ENCODE data around the gene FIZ1.

The FIZ1 gene

GRCh38 chr19:55624109-55625003 is 25.0 kb upstream of the FIZ1 start, which contains the start of gene ZNF784:
Gene ZNF784 (minus strand): TSS chr19:55624566. CDS start chr19:55624561, 5 bp downstream.
- Histone ChIP-seq H3K36me3 (ENCODE audit: control insufficient read depth, insufficient read depth, low read length) (no peaks in the 10 kb centered on the region), H3K4me3 (ENCODE audit: low read length) (peak within 1 kb of the TSS; percentile 80), H3K4me1 (ENCODE audit: control insufficient read depth, insufficient read depth, low read length) (no peaks in the 10 kb centered on the region), H3K27me3 (ENCODE audit: control insufficient read depth, insufficient read depth, low read length) (no peaks in the 10 kb centered on the region), H3K27ac (ENCODE audit: low read depth, low read length) (peak within 1 kb of the TSS; percentile 96), H3K9ac (ENCODE audit: low read length) (peak within 1 kb of the TSS; percentile 75)

GRCh38 chr19:55623561-55623960 is 24.2 kb upstream of the FIZ1 start:
- H3K9ac ChIP-seq (ENCODE audit: low read length), result no peak overlapping the region
- no peaks in the 10 kb centered on the region for H3K27me3 ChIP-seq (ENCODE audit: control insufficient read depth, insufficient read depth, low read length)
- H3K4me1 ChIP-seq (ENCODE audit: control insufficient read depth, insufficient read depth, low read length), result no peaks in the 10 kb centered on the region
- H3K4me3 ChIP-seq (ENCODE audit: low read length), result no peak overlapping the region
- no peaks in the 10 kb centered on the region for H3K36me3 ChIP-seq (ENCODE audit: control insufficient read depth, insufficient read depth, low read length)
- H3K27ac ChIP-seq (ENCODE audit: low read depth, low read length), result peak overlapping the region; percentile 34

GRCh38 chr19:55623130-55623529 is 23.8 kb upstream of the FIZ1 start:
- Histone ChIP-seq H3K27ac (ENCODE audit: low read depth, low read length) (no peak overlapping the region), H3K4me3 (ENCODE audit: low read length) (no peak overlapping the region), H3K4me1 (ENCODE audit: control insufficient read depth, insufficient read depth, low read length) (no peaks in the 10 kb centered on the region), H3K9ac (ENCODE audit: low read length) (no peak overlapping the region), H3K36me3 (ENCODE audit: control insufficient read depth, insufficient read depth, low read length) (no peaks in the 10 kb centered on the region), H3K27me3 (ENCODE audit: control insufficient read depth, insufficient read depth, low read length) (no peaks in the 10 kb centered on the region)

- no peak overlapping the region for H3K27ac ChIP-seq (ENCODE audit: low read depth, low read length)
- no peaks in the 10 kb centered on the region for H3K27me3 ChIP-seq (ENCODE audit: control insufficient read depth, insufficient read depth, low read length)
- no peak overlapping the region for H3K9ac ChIP-seq (ENCODE audit: low read length)
- H3K36me3 ChIP-seq (ENCODE audit: control insufficient read depth, insufficient read depth, low read length), result no peaks in the 10 kb centered on the region
- no peaks in the 10 kb centered on the region for H3K4me1 ChIP-seq (ENCODE audit: control insufficient read depth, insufficient read depth, low read length)
- no peak overlapping the region for H3K4me3 ChIP-seq (ENCODE audit: low read length)
These were observed 23.1 kb upstream of the FIZ1 start for GRCh38 chr19:55622242-55622969.

GRCh38 chr19:55621673-55622231 is 22.4 kb upstream of the FIZ1 start:
- H3K36me3 ChIP-seq (ENCODE audit: control insufficient read depth, insufficient read depth, low read length), result no peaks in the 10 kb centered on the region
- no peaks in the 10 kb centered on the region for H3K27me3 ChIP-seq (ENCODE audit: control insufficient read depth, insufficient read depth, low read length)
- H3K4me3 ChIP-seq (ENCODE audit: low read length), result no peak overlapping the region
- H3K9ac ChIP-seq (ENCODE audit: low read length), result no peak overlapping the region
- H3K27ac ChIP-seq (ENCODE audit: low read depth, low read length), result no peak overlapping the region
- H3K4me1 ChIP-seq (ENCODE audit: control insufficient read depth, insufficient read depth, low read length), result no peaks in the 10 kb centered on the region

- Histone ChIP-seq H3K36me3 (ENCODE audit: control insufficient read depth, insufficient read depth, low read length) (peaks cover 2% of the 10 kb centered on the region), H3K4me3 (ENCODE audit: low read length) (no peak overlapping the region), H3K27me3 (ENCODE audit: control insufficient read depth, insufficient read depth, low read length) (no peaks in the 10 kb centered on the region), H3K27ac (ENCODE audit: low read depth, low read length) (no peak overlapping the region), H3K4me1 (ENCODE audit: control insufficient read depth, insufficient read depth, low read length) (no peaks in the 10 kb centered on the region), H3K9ac (ENCODE audit: low read length) (no peak overlapping the region)
These were observed 21.9 kb upstream of the FIZ1 start for GRCh38 chr19:55621205-55621672.

GRCh38 chr19:55620410-55621204 is 21.3 kb upstream of the FIZ1 start:
- no peak overlapping the region for H3K27ac ChIP-seq (ENCODE audit: low read depth, low read length)
- H3K9ac ChIP-seq (ENCODE audit: low read length), result no peak overlapping the region
- no peaks in the 10 kb centered on the region for H3K27me3 ChIP-seq (ENCODE audit: control insufficient read depth, insufficient read depth, low read length)
- H3K4me3 ChIP-seq (ENCODE audit: low read length), result no peak overlapping the region
- peaks cover 2% of the 10 kb centered on the region for H3K36me3 ChIP-seq (ENCODE audit: control insufficient read depth, insufficient read depth, low read length)
- H3K4me1 ChIP-seq (ENCODE audit: control insufficient read depth, insufficient read depth, low read length), result no peaks in the 10 kb centered on the region

GRCh38 chr19:55619286-55619685 is 20.0 kb upstream of the FIZ1 start:
- H3K4me3 ChIP-seq (ENCODE audit: low read length), result no peak overlapping the region
- H3K27me3 ChIP-seq (ENCODE audit: control insufficient read depth, insufficient read depth, low read length), result no peaks in the 10 kb centered on the region
- no peak overlapping the region for H3K27ac ChIP-seq (ENCODE audit: low read depth, low read length)
- peaks cover 2% of the 10 kb centered on the region for H3K36me3 ChIP-seq (ENCODE audit: control insufficient read depth, insufficient read depth, low read length)
- H3K4me1 ChIP-seq (ENCODE audit: control insufficient read depth, insufficient read depth, low read length), result no peaks in the 10 kb centered on the region
- H3K9ac ChIP-seq (ENCODE audit: low read length), result no peak overlapping the region

- no peaks in the 10 kb centered on the region for H3K27me3 ChIP-seq (ENCODE audit: control insufficient read depth, insufficient read depth, low read length)
- no peak overlapping the region for H3K4me3 ChIP-seq (ENCODE audit: low read length)
- no peak overlapping the region for H3K27ac ChIP-seq (ENCODE audit: low read depth, low read length)
- no peaks in the 10 kb centered on the region for H3K4me1 ChIP-seq (ENCODE audit: control insufficient read depth, insufficient read depth, low read length)
- peaks cover 2% of the 10 kb centered on the region for H3K36me3 ChIP-seq (ENCODE audit: control insufficient read depth, insufficient read depth, low read length)
- no peak overlapping the region for H3K9ac ChIP-seq (ENCODE audit: low read length)
These were observed 19.1 kb upstream of the FIZ1 start for GRCh38 chr19:55618426-55618825.

- Histone ChIP-seq H3K36me3 (ENCODE audit: control insufficient read depth, insufficient read depth, low read length) (peaks cover 2% of the 10 kb centered on the region), H3K4me3 (ENCODE audit: low read length) (no peak overlapping the region), H3K27ac (ENCODE audit: low read depth, low read length) (no peak overlapping the region), H3K4me1 (ENCODE audit: control insufficient read depth, insufficient read depth, low read length) (no peaks in the 10 kb centered on the region), H3K27me3 (ENCODE audit: control insufficient read depth, insufficient read depth, low read length) (no peaks in the 10 kb centered on the region), H3K9ac (ENCODE audit: low read length) (no peak overlapping the region)
These were observed 18.1 kb upstream of the FIZ1 start for GRCh38 chr19:55617426-55617825.

GRCh38 chr19:55616395-55616875 is 17.1 kb upstream of the FIZ1 start:
- Histone ChIP-seq H3K9ac (ENCODE audit: low read length) (no peak overlapping the region), H3K27me3 (ENCODE audit: control insufficient read depth, insufficient read depth, low read length) (no peaks in the 10 kb centered on the region), H3K27ac (ENCODE audit: low read depth, low read length) (no peak overlapping the region), H3K4me1 (ENCODE audit: control insufficient read depth, insufficient read depth, low read length) (no peaks in the 10 kb centered on the region), H3K36me3 (ENCODE audit: control insufficient read depth, insufficient read depth, low read length) (peaks cover 2% of the 10 kb centered on the region), H3K4me3 (ENCODE audit: low read length) (no peak overlapping the region)

Measured in rectal smooth muscle tissue (tissue), 1 donor.